Uterus (tissue), 4 donors: ENCODE data around the gene ABCB6. TPM values are rescaled to one million over a fixed set of nuclear protein-coding genes. Genes with fewer than 3 reads are reported as not detected.

Experiments
- DNase-seq, 2 donors: peaks; one replicate each; pipeline ENCODE4 v3.0.0-alpha.2; 2019 to 2020
- H3K27ac ChIP-seq, 2 donors: fragments of 200-600 bp; sonication (generic); 1 replicate in 1 of 2; 2 replicates in 1 of 2; pipeline ENCODE4 v1.5.1; 2016 to 2018
- H3K27me3 ChIP-seq, 2 donors: fragments of 200-600 bp; sonication (generic); one replicate each; pipeline ENCODE4 v1.5.1; 2018 to 2019; ENCODE audit warnings: control low read depth in 1 of 2
- H3K36me3 ChIP-seq, 2 donors: fragments of 200-600 bp; sonication (generic); one replicate each; pipeline ENCODE4 v1.5.1; 2019; ENCODE audit warnings: control low read depth in 1 of 2
- H3K4me1 ChIP-seq, 2 donors: fragments of 200-600 bp; sonication (generic); one replicate each; pipeline ENCODE4 v1.5.1; 2018 to 2019; ENCODE audit warnings: control low read depth in 1 of 2
- H3K4me3 ChIP-seq, 2 donors: fragments of 200-600 bp; sonication (generic); 1 replicate in 1 of 2; 2 replicates in 1 of 2; pipeline ENCODE4 v1.5.1; 2018 to 2019; ENCODE audit warnings: mild to moderate bottlenecking in 1 of 2
- H3K9me3 ChIP-seq, 2 donors: fragments of 200-600 bp; sonication (generic); one replicate each; pipeline ENCODE4 v1.5.1; 2019; ENCODE audit warnings: control low read depth in 1 of 2
- POLR2A ChIP-seq, 2 donors: fragments of 450-650 bp; IDR thresholded peaks; one replicate each; pipeline ENCODE4 v1.6.1; 2016; ENCODE audit warnings: antibody characterized with exemption in 2 of 2, mild to moderate bottlenecking in 1 of 2, moderate library complexity in 1 of 2
- intact Hi-C: fragments of 100-400 bp; cut with DNase I; formaldehyde crosslinking; loops from one replicate; pipeline ENCODE4 v1.15.1; 2023; ENCODE audit warnings: low total_unique reads
- total RNA-seq, 4 donors: library from RNA; depleted of rRNA in 3 of 4; stranded (reverse); fragments of >200 nt in 3 of 4; gene quantifications; one replicate each; pipeline versions ENCODE4 v1.1.0 to v1.2.4, GENCODE V29; 2014 to 2023
- TF ChIP-seq, protein P1 (sequence below), 4 experiments: fragments of 200-600 bp in 2 of 4; fragments of 450-650 bp in 2 of 4; sonication (generic) in 2 of 4; IDR thresholded peaks; one replicate each; pipeline ENCODE4 v1.5.1; 2016 to 2019; ENCODE audit warnings: antibody characterized with exemption in 4 of 4, mild to moderate bottlenecking in 2 of 4, moderate library complexity in 1 of 4
- donor health status: DM: yes; HTN: yes; CAD: no.

ABCB6 gene
- total RNA-seq, 4 donors from 2014 or later = 7.1 to 37.6 (median 27.7) TPM

DNA sequence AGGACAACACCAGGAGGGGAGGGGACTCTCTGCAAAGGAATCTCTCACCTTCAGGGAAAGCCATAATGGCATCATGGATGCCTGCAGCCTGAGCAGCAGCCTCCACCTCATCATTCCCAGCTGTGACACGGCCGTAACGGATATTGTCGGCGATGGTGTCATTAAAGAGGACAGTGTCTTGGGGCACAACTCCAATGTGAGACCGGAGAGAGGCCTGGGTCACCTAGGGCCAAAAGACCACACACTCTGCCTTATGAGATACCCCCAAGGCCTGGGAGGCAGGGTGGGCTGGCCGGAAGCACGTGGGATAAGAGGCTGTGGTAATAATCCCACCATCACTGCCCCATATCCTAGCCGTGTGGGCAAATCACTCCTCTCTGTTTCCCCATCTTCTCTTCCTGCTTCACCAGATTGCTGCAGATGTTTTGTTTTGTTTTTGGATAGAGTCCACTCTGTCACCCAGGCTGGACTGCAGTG, 7.8 kb downstream of the ABCB6 start:
- Histone ChIP-seq H3K27me3 (no peaks in the 10 kb centered on the region), H3K4me1 (peaks cover 0 to 7% of the 10 kb centered on the region in 2 donors), H3K27ac (no peak overlapping the region), H3K4me3 (no peak overlapping the region), H3K36me3 (no peaks in the 10 kb centered on the region), H3K9me3 (no peaks in the 10 kb centered on the region)
- TF ChIP-seq, protein P1, sequence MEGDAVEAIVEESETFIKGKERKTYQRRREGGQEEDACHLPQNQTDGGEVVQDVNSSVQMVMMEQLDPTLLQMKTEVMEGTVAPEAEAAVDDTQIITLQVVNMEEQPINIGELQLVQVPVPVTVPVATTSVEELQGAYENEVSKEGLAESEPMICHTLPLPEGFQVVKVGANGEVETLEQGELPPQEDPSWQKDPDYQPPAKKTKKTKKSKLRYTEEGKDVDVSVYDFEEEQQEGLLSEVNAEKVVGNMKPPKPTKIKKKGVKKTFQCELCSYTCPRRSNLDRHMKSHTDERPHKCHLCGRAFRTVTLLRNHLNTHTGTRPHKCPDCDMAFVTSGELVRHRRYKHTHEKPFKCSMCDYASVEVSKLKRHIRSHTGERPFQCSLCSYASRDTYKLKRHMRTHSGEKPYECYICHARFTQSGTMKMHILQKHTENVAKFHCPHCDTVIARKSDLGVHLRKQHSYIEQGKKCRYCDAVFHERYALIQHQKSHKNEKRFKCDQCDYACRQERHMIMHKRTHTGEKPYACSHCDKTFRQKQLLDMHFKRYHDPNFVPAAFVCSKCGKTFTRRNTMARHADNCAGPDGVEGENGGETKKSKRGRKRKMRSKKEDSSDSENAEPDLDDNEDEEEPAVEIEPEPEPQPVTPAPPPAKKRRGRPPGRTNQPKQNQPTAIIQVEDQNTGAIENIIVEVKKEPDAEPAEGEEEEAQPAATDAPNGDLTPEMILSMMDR (IDR thresholded peaks at IDR 0.05) = no peak
- TF ChIP-seq POLR2A (IDR thresholded peaks at IDR 0.05) = no peak
- no peak for DNase-seq
- intact Hi-C loops = no loop called here

DNA sequence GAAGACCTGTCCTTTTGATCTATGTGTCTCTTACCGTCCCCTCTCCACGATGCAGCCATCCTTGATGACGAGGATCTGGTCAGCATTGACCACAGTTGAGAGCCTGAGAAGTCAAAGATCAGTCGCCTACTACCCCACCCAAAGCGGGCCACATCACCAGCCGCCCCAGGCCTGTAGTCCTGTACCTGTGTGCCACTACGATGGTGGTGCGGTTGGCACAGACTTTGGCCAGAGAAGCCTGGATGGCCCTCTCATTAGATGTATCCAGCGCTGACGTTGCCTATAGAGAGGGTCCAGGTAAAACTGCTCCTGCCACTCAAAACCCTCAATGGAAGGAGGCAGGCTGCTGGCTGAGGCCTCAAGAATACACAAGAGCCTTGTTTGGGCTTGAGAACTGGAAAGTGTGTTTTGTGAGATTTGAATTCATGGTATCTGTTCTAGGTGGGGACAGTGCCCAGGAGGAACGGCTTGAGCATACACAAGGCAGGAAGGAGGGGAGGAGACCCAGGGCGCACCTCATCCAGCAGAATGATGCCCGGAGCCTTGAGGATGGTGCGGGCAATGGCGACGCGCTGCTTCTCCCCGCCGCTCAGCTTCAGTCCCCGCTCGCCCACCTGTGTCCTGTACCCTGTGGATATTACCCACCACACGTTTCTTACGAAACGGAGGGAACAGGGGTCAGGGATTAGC, 8.4 kb downstream of the ABCB6 start:
- H3K4me1 ChIP-seq = peaks cover 0 to 7% of the 10 kb centered on the region in 2 donors
- no peaks in the 10 kb centered on the region for H3K9me3 ChIP-seq
- TF ChIP-seq POLR2A (IDR thresholded peaks at IDR 0.05) = no peak
- TF ChIP-seq, protein P1 (IDR thresholded peaks at IDR 0.05) = no peak
- H3K27me3 ChIP-seq = no peaks in the 10 kb centered on the region
- H3K4me3 ChIP-seq = no peak overlapping the region
- H3K36me3 ChIP-seq = no peaks in the 10 kb centered on the region
- intact Hi-C loops = no loop called here
- DNase-seq = no peak
- H3K27ac ChIP-seq = no peak overlapping the region

DNA sequence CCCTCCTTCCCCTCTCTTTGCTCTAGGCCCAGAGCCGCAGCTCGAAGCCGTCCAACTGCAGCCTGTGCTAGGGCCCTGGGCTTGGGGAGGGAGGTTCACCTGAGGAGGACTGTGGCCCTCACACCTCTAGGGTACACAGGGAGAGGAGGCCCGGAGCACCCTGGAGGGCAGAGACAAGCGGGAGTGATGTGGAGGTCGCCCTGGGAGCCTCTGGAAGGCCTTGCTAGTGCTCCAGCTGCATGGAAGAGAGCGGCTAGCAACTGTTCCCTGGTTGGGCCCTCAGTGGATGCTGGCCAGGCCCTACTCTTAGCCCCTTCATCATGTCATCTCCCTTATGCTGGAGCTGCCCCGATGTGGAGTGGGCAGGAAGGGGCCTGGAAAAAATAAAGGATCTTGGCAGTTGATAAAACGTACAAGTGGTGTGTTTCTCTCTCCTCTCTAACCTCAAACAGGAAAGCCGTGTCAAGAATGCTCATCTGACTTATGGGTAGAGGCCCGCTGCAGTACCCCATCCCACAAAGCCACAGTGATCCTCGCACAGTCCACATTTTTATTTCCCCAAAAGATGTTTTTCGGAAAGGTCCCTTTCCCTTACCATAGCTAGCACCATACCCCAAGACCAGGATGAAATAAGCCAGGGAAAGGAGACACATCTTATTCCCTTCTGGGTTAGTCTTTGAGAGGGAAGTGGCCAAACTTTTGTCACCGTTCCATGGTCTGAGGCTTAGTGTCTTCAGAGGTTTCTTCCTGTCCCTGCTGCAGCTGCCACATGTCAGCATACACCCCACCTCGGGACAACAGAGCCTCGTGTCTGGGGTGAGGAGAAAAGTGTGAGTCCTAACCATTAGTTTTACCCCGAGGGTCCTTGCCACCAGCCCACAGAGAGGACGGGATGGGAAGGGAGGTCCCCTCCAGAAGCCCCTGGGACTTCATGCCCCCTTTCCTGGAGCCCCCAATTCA, 9.2 kb downstream of the ABCB6 start:
- Histone ChIP-seq H3K9me3 (no peaks in the 10 kb centered on the region), H3K36me3 (no peaks in the 10 kb centered on the region), H3K27ac (no peak overlapping the region), H3K4me1 (peaks cover 0 to 7% of the 10 kb centered on the region in 2 donors), H3K27me3 (no peaks in the 10 kb centered on the region), H3K4me3 (no peak overlapping the region)
- intact Hi-C loops = no loop called here
- no peak for DNase-seq
- TF ChIP-seq, protein P1 (IDR thresholded peaks at IDR 0.05) = no peak
- TF ChIP-seq POLR2A (IDR thresholded peaks at IDR 0.05) = no peak

DNA sequence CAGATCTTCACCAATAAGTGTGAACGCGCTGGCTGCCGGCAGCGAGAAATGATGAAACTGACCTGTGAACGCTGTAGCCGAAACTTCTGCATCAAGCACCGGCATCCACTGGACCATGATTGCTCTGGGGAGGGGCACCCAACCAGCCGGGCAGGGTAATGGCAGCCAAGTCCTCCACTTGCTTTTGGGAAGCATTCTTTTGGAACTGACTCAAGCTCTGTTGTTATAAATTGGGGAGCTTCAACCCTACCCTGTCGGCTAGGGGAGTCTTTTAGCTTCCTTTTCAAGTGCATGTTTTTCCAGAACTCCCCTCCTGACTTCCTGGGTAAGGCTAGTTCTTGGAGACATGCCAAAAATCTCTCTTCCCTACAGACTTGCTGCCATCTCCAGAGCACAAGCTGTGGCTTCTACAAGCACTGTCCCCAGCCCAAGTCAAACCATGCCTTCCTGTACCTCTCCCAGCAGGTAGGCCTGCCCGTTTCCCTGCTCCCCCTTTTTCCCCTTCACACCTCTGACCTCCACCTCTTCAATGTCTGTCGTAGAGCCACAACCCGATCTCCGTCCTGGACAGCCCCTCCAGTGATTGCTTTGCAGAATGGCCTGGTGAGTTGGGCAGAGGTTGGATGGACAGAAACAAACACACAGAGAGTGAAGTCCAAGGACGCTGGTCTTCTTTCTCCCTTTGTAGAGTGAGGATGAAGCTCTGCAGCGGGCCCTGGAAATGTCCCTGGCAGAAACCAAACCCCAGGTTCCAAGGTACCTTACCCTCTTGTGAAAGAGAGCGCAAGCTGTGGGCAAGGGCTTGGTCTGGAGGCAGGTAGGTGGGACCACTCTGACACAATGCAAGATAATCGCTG, 10.6 kb downstream of the ABCB6 start:
- Histone ChIP-seq H3K4me3 (no peak overlapping the region), H3K27me3 (no peaks in the 10 kb centered on the region), H3K9me3 (no peaks in the 10 kb centered on the region), H3K27ac (peak overlapping the region; percentile 96 to 99), H3K4me1 (peaks cover 0 to 7% of the 10 kb centered on the region in 2 donors), H3K36me3 (no peaks in the 10 kb centered on the region)
- intact Hi-C loops = no loop called here
- DNase-seq = no peak
- TF ChIP-seq, protein P1 (IDR thresholded peaks at IDR 0.05) = no peak
- TF ChIP-seq POLR2A (IDR thresholded peaks at IDR 0.05) = no peak
